CD14-positive monocyte (primary cell): Measurements from ENCODE around the gene PLEKHG1. TPM values are rescaled to one million over a fixed set of nuclear protein-coding genes. Genes with fewer than 3 reads are reported as not detected.

Source experiments
- DNase-seq, 3 donors: peaks; one replicate each; pipeline ENCODE4 v3.0.0-alpha.2; 2011 to 2022
- H2AFZ ChIP-seq: 2 replicates; pipeline ENCODE4 v1.6.0; 2012; ENCODE audit warnings: mild to moderate bottlenecking, low read depth, low read length, inconsistent platforms; ENCODE audit not compliant: insufficient read depth, poor library complexity, severe bottlenecking
- H3K27ac ChIP-seq, 2 donors: 1 replicate in 1 of 2; 2 replicates in 1 of 2; pipeline ENCODE4 v1.5.1; 2012 to 2013; ENCODE audit warnings: low read length in 2 of 2, control low read depth in 1 of 2, inconsistent platforms in 1 of 2, low read depth in 1 of 2, mild to moderate bottlenecking in 1 of 2
- H3K27me3 ChIP-seq, 2 donors: one replicate each; pipeline versions ENCODE4 v1.6.0 to v1.6.1; 2011 to 2013; ENCODE audit warnings: low read length in 2 of 2; ENCODE audit not compliant: control insufficient read depth in 2 of 2, insufficient read depth in 2 of 2
- H3K36me3 ChIP-seq, 2 donors: replicated peaks in 1 of 2; 1 replicate in 1 of 2; 2 replicates in 1 of 2; pipeline versions ENCODE4 v1.5.1 to v1.6.1; 2012 to 2013; ENCODE audit warnings: low read length in 2 of 2, control low read depth in 1 of 2, inconsistent platforms in 1 of 2, mild to moderate bottlenecking in 1 of 2; ENCODE audit not compliant: insufficient read depth in 2 of 2, control insufficient read depth in 1 of 2
- H3K4me1 ChIP-seq, 2 donors: 1 replicate in 1 of 2; 2 replicates in 1 of 2; pipeline versions ENCODE4 v1.5.1 to v1.6.1; 2012 to 2013; ENCODE audit warnings: low read length in 2 of 2, control low read depth in 1 of 2, inconsistent platforms in 1 of 2, mild to moderate bottlenecking in 1 of 2, moderate library complexity in 1 of 2; ENCODE audit not compliant: insufficient read depth in 2 of 2, control insufficient read depth in 1 of 2
- H3K4me2 ChIP-seq: replicated peaks from 2 replicates; pipeline ENCODE3; 2012; ENCODE audit warnings: low read length, moderate library complexity, mild to moderate bottlenecking; ENCODE audit not compliant: poor library complexity, severe bottlenecking; ENCODE audit errors: extremely low read depth
- H3K4me3 ChIP-seq, 3 experiments: fragments of 200-600 bp in 1 of 3; sonication (generic) in 1 of 3; replicated peaks in 1 of 3; 1 replicate in 2 of 3; 2 replicates in 1 of 3; pipeline ENCODE4 v1.5.1; 2011 to 2013; ENCODE audit warnings: low read length in 3 of 3, mild to moderate bottlenecking in 3 of 3, control low read depth in 2 of 3, low read depth in 2 of 3, inconsistent platforms in 1 of 3, moderate library complexity in 1 of 3
- H3K79me2 ChIP-seq: 2 replicates; pipeline ENCODE4 v1.6.0; 2012; ENCODE audit warnings: mild to moderate bottlenecking, control low read depth, inconsistent platforms, low read length, moderate library complexity; ENCODE audit not compliant: insufficient read depth
- H3K9ac ChIP-seq: 2 replicates; pipeline ENCODE4 v1.6.0; 2017; ENCODE audit warnings: low read length, mild to moderate bottlenecking; ENCODE audit not compliant: insufficient read depth, poor library complexity, severe bottlenecking
- H3K9me3 ChIP-seq, 2 donors: replicated peaks in 1 of 2; 1 replicate in 1 of 2; 2 replicates in 1 of 2; pipeline versions ENCODE4 v1.5.1 to v1.6.1; 2012 to 2013; ENCODE audit warnings: low read length in 2 of 2, control low read depth in 1 of 2; ENCODE audit not compliant: control insufficient read depth in 1 of 2, insufficient read depth in 1 of 2
- H4K20me1 ChIP-seq: 2 replicates; pipeline ENCODE4 v1.6.0; 2012; ENCODE audit warnings: mild to moderate bottlenecking, low read length, control low read depth, moderate library complexity; ENCODE audit not compliant: insufficient read depth
- H3K27ac Mint-ChIP-seq, 7 donors: one replicate each; pipeline ENCODE4 v1.8.0; 2020; ENCODE audit warnings: mild to moderate bottlenecking in 7 of 7, mixed read lengths in 7 of 7, moderate library complexity in 6 of 7, inconsistent platforms in 2 of 7
- H3K27me3 Mint-ChIP-seq, 3 donors: one replicate each; pipeline ENCODE4 v1.8.0; 2021 to 2022; ENCODE audit warnings: low read depth in 3 of 3, mild to moderate bottlenecking in 3 of 3, mixed read lengths in 3 of 3, moderate library complexity in 3 of 3, inconsistent platforms in 1 of 3
- H3K36me3 Mint-ChIP-seq, 2 donors: one replicate each; pipeline ENCODE4 v1.8.0; 2020; ENCODE audit warnings: mixed read lengths in 2 of 2, inconsistent platforms in 1 of 2, mild to moderate bottlenecking in 1 of 2
- H3K4me1 Mint-ChIP-seq: one replicate; pipeline ENCODE4 v1.8.0; 2020; ENCODE audit warnings: mild to moderate bottlenecking, mixed read lengths
- H3K4me3 Mint-ChIP-seq, 2 donors: one replicate each; pipeline ENCODE4 v1.8.0; 2020; ENCODE audit warnings: mild to moderate bottlenecking in 2 of 2, mixed read lengths in 2 of 2, moderate library complexity in 1 of 2
- H3K9me3 Mint-ChIP-seq, 7 donors: one replicate each; pipeline ENCODE4 v1.8.0; 2020 to 2022; ENCODE audit warnings: mixed read lengths in 7 of 7, mild to moderate bottlenecking in 6 of 7, moderate library complexity in 6 of 7, inconsistent platforms in 2 of 7
- WGBS: methylation state at CpG from one replicate; pipeline ENCODE4 v1.1.5; 2013; ENCODE audit warnings: missing lambda C conversion rate; ENCODE audit not compliant: insufficient coverage; 5-methylcytosine and 5-hydroxymethylcytosine counted together
- intact Hi-C, 2 donors: fragments of 100-400 bp; cut with micrococcal nuclease; formaldehyde crosslinking; loops; one replicate each; pipeline versions ENCODE4 v1.15.0 to v1.15.1; 2023
- polyA plus RNA-seq, 3 donors: library from polyadenylated mRNA; depleted of rRNA in 1 of 3; unstranded in 2 of 3; stranded (reverse) in 1 of 3; fragments of 300-500 nt in 2 of 3; fragments of >200 nt in 1 of 3; fragmentation: Illumina TruSeq in 2 of 3; gene quantifications; 1 replicate in 2 of 3; 2 replicates in 1 of 3; pipeline ENCODE4 v1.2.3, GENCODE V29; 2012 to 2021
- TF ChIP-seq, protein P1 (sequence below): fragments of 200-600 bp; IDR thresholded peaks from one replicate; pipeline ENCODE4 v1.8.0; 2022; ENCODE audit warnings: antibody characterized with exemption, mild to moderate bottlenecking

The PLEKHG1 gene
- polyA plus RNA-seq, 3 donors: 0.02 to 0.15 (median 0.08) TPM

DNA sequence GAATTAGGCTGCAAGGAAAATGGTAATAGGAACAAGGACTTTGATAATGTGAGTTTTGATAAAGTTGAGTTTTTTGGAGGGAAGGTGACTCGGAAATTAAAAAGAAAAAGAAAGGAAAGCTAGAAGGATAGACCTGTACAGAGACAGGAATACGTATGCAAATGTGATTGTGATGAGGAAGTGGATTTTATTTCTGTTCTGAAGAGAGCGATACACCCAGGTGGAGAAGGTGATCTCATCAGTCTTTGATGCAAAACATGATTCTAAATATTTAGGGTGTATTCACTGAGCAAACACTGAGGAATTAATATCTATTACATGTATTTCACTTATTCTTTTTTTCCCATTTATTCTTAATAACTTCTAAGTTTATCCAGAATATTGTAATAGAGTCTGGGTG is 9.2 kb upstream of the PLEKHG1 start:
- H3K9ac ChIP-seq: no peak overlapping the region
- intact Hi-C loops: no loop called here
- no peak for DNase-seq

DNA sequence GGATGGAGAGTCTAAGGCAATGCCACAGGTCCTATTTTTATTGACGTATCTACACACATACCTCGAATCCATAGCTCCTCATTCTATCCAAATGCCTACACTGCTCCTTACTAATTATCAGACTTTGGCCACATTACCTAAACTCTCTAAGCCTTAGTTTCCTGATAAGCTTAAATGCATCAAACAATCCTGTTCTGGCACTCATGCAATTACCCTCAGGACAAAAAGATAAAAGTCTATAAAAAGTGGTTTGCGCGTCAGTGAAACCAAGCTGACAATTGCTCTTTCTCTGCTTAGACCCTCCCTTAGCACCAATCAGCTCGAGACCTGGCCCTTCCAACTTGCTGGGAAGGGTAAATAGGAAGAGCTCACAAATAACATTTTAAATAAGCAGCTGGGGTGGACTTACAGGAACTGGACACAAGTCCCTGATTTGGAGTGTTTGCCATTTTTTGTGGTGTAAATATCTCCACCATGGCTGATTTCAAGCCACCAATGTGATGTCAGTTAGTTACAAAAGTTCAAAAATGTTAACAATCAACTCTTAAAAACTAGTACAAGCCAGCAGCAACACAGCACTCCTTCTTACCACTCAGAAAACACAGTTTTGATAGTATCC is 7.2 kb upstream of the PLEKHG1 start:
- Mint-ChIP-seq H3K4me1 (no peaks in the 10 kb centered on the region), H3K36me3 (no peaks in the 10 kb centered on the region), H3K4me3 (no peak overlapping the region), H3K27ac (no peak overlapping the region), H3K27me3 (peaks cover 17 to 32% (median 25%) of the 10 kb centered on the region in 3 donors), H3K9me3 (peaks cover 0 to 1% (median 0%) of the 10 kb centered on the region in 7 donors)
- H4K20me1 ChIP-seq: no peaks in the 10 kb centered on the region
- H3K4me1 ChIP-seq: no peaks in the 10 kb centered on the region
- no peak overlapping the region for H3K4me3 ChIP-seq
- H3K36me3 ChIP-seq: no peaks in the 10 kb centered on the region
- no peak overlapping the region for H3K9ac ChIP-seq
- WGBS: 83% methylated on average over 1 of the region's 5 CpGs
- peaks cover 13 to 33% of the 10 kb centered on the region in 2 donors for H3K27me3 ChIP-seq
- H3K27ac ChIP-seq: no peak overlapping the region
- no peaks in the 10 kb centered on the region for H3K9me3 ChIP-seq
- H3K4me2 ChIP-seq: no peak overlapping the region
- H3K79me2 ChIP-seq: no peaks in the 10 kb centered on the region
- intact Hi-C loops: no loop called here
- DNase-seq: no peak
- TF ChIP-seq, protein P1, sequence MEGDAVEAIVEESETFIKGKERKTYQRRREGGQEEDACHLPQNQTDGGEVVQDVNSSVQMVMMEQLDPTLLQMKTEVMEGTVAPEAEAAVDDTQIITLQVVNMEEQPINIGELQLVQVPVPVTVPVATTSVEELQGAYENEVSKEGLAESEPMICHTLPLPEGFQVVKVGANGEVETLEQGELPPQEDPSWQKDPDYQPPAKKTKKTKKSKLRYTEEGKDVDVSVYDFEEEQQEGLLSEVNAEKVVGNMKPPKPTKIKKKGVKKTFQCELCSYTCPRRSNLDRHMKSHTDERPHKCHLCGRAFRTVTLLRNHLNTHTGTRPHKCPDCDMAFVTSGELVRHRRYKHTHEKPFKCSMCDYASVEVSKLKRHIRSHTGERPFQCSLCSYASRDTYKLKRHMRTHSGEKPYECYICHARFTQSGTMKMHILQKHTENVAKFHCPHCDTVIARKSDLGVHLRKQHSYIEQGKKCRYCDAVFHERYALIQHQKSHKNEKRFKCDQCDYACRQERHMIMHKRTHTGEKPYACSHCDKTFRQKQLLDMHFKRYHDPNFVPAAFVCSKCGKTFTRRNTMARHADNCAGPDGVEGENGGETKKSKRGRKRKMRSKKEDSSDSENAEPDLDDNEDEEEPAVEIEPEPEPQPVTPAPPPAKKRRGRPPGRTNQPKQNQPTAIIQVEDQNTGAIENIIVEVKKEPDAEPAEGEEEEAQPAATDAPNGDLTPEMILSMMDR: no peak
- no peak overlapping the region for H2AFZ ChIP-seq

More for the DNA sequence above, 9.2 kb upstream of the PLEKHG1 start:
- Histone ChIP-seq H4K20me1 (no peaks in the 10 kb centered on the region), H3K79me2 (no peaks in the 10 kb centered on the region), H3K27ac (no peak overlapping the region), H3K36me3 (no peaks in the 10 kb centered on the region), H3K27me3 (peaks cover 3 to 13% of the 10 kb centered on the region in 2 donors), H3K4me2 (no peak overlapping the region), H3K4me3 (no peak overlapping the region), H2AFZ (no peak overlapping the region), H3K9me3 (no peaks in the 10 kb centered on the region), H3K4me1 (no peaks in the 10 kb centered on the region)
- Mint-ChIP-seq H3K4me3 (no peak overlapping the region), H3K27ac (no peak overlapping the region), H3K36me3 (no peaks in the 10 kb centered on the region), H3K9me3 (peaks cover 0 to 1% (median 0%) of the 10 kb centered on the region in 7 donors), H3K4me1 (no peaks in the 10 kb centered on the region), H3K27me3 (peaks cover 9 to 29% (median 9%) of the 10 kb centered on the region in 3 donors)
- 88% methylated on average over 2 of the region's 3 CpGs for WGBS
- TF ChIP-seq, protein P1: no peak
